Ascending aorta (tissue), 2 donors: Measurements from ENCODE around the gene ING1. TPM values are rescaled to one million over a fixed set of nuclear protein-coding genes. Genes with fewer than 3 reads are reported as not detected.

Source experiments
- DNase-seq, 2 donors: peaks; one replicate each; pipeline ENCODE4 v3.0.0-alpha.2; 2019; ENCODE audit warnings: low spot score in 2 of 2
- H3K27ac ChIP-seq, 2 donors: fragments of 200-600 bp; sonication (generic); one replicate each; pipeline ENCODE4 v1.5.1; 2016 to 2017; ENCODE audit warnings: mild to moderate bottlenecking in 1 of 2
- H3K27me3 ChIP-seq: fragments of 200-600 bp; sonication (generic); one replicate; pipeline ENCODE4 v1.5.1; 2017
- H3K36me3 ChIP-seq, 2 donors: fragments of 200-600 bp; sonication (generic); one replicate each; pipeline ENCODE4 v1.5.1; 2016
- H3K4me1 ChIP-seq, 2 donors: fragments of 200-600 bp; sonication (generic); one replicate each; pipeline ENCODE4 v1.5.1; 2016 to 2017; ENCODE audit warnings: mild to moderate bottlenecking in 1 of 2
- H3K4me3 ChIP-seq, 2 donors: fragments of 200-600 bp; sonication (generic); one replicate each; pipeline ENCODE4 v1.5.1; 2016 to 2017; ENCODE audit warnings: mild to moderate bottlenecking in 1 of 2
- H3K9me3 ChIP-seq, 2 donors: fragments of 200-600 bp; sonication (generic); one replicate each; pipeline ENCODE4 v1.5.1; 2016
- CTCF ChIP-seq, 3 experiments: fragments of 200-600 bp in 2 of 3; fragments of 450-650 bp in 1 of 3; sonication (generic) in 2 of 3; IDR thresholded peaks; one replicate each; pipeline ENCODE4 v1.5.1; 2016 to 2019; ENCODE audit warnings: antibody characterized with exemption in 3 of 3, mild to moderate bottlenecking in 1 of 3, moderate library complexity in 1 of 3
- intact Hi-C: fragments of 100-400 bp; cut with DNase I; formaldehyde crosslinking; loops from one replicate; pipeline ENCODE4 v1.15.1; 2023
- total RNA-seq: library from RNA; depleted of rRNA; stranded (reverse); fragments of >200 nt; gene quantifications from one replicate; pipeline ENCODE4 v1.1.0, GENCODE V29; 2016

ING1 gene
- total RNA-seq, 1 donor from 2014 or later = 12.0 TPM

- Histone ChIP-seq H3K4me1 (no peaks in the 10 kb centered on the region), H3K27me3 (no peaks in the 10 kb centered on the region)
- intact Hi-C loops = no loop called here
Measured at GRCh38 chr13:110737555-110737954, 24.1 kb downstream of the ING1 start.

GRCh38 chr13:110743687-110744086 is 30.2 kb downstream of the ING1 start:
- Histone ChIP-seq H3K36me3 (no peaks in the 10 kb centered on the region), H3K27me3 (no peaks in the 10 kb centered on the region), H3K4me1 (no peaks in the 10 kb centered on the region), H3K4me3 (no peak overlapping the region), H3K9me3 (no peaks in the 10 kb centered on the region), H3K27ac (no peak overlapping the region)
- intact Hi-C loops = no loop called here
- no peak for DNase-seq
- no peak for TF ChIP-seq CTCF (IDR thresholded peaks at IDR 0.05)

More at GRCh38 chr13:110737555-110737954, 24.1 kb downstream of the ING1 start:
- DNase-seq = no peak
- H3K4me3 ChIP-seq = no peak overlapping the region
- no peaks in the 10 kb centered on the region for H3K9me3 ChIP-seq
- H3K36me3 ChIP-seq = no peaks in the 10 kb centered on the region
- no peak for TF ChIP-seq CTCF (IDR thresholded peaks at IDR 0.05)
- no peak overlapping the region for H3K27ac ChIP-seq

GRCh38 chr13:110746438-110746837 is 32.9 kb downstream of the ING1 start:
- TF ChIP-seq CTCF (IDR thresholded peaks at IDR 0.05) = no peak
- Histone ChIP-seq H3K36me3 (no peaks in the 10 kb centered on the region), H3K27ac (no peak overlapping the region), H3K9me3 (no peaks in the 10 kb centered on the region), H3K27me3 (no peaks in the 10 kb centered on the region), H3K4me1 (no peaks in the 10 kb centered on the region), H3K4me3 (no peak overlapping the region)
- intact Hi-C loops = no loop called here
- DNase-seq = no peak

GRCh38 chr13:110748271-110748670 is 34.8 kb downstream of the ING1 start:
- Histone ChIP-seq H3K4me3 (no peak overlapping the region), H3K36me3 (no peaks in the 10 kb centered on the region), H3K27ac (no peak overlapping the region), H3K27me3 (no peaks in the 10 kb centered on the region), H3K4me1 (no peaks in the 10 kb centered on the region), H3K9me3 (no peaks in the 10 kb centered on the region)
- DNase-seq = no peak
- intact Hi-C loops = no loop called here
- no peak for TF ChIP-seq CTCF (IDR thresholded peaks at IDR 0.05)

- Histone ChIP-seq H3K27me3 (no peaks in the 10 kb centered on the region), H3K4me1 (no peaks in the 10 kb centered on the region), H3K9me3 (no peaks in the 10 kb centered on the region), H3K27ac (no peak overlapping the region), H3K4me3 (no peak overlapping the region), H3K36me3 (no peaks in the 10 kb centered on the region)
- intact Hi-C loops = no loop called here
- DNase-seq = no peak
- TF ChIP-seq CTCF (IDR thresholded peaks at IDR 0.05) = no peak
Measured at GRCh38 chr13:110756219-110756631, 42.7 kb downstream of the ING1 start.

GRCh38 chr13:110757296-110757695 is 43.8 kb downstream of the ING1 start:
- intact Hi-C loops = no loop called here
- no peaks in the 10 kb centered on the region for H3K9me3 ChIP-seq
- H3K36me3 ChIP-seq = no peaks in the 10 kb centered on the region
- no peak for DNase-seq
- TF ChIP-seq CTCF (IDR thresholded peaks at IDR 0.05) = no peak
- no peak overlapping the region for H3K4me3 ChIP-seq
- no peak overlapping the region for H3K27ac ChIP-seq
- H3K27me3 ChIP-seq = no peaks in the 10 kb centered on the region
- H3K4me1 ChIP-seq = no peaks in the 10 kb centered on the region
